ENCODE results near the gene NUCKS1.

DNA sequence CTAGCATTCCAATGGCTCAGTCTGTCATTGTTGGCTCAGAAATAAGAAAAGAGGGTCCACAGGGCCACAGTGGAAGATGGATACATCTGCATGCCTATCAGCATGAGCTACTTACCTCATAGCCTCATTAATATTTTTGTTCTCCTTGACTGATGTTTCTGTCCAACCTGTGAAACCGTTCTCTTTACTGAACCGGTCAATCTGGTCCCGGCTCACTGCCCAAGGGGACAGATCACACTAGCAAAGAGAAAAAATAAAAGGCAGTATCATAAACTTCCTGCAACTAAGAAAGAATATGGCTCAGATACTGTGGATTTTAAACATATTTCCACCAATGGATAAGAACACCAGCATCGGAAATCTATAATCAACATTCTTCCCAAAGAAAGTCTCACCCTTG is 20.6 kb upstream of the NUCKS1 start:
- TF ChIP-seq, protein P1, sequence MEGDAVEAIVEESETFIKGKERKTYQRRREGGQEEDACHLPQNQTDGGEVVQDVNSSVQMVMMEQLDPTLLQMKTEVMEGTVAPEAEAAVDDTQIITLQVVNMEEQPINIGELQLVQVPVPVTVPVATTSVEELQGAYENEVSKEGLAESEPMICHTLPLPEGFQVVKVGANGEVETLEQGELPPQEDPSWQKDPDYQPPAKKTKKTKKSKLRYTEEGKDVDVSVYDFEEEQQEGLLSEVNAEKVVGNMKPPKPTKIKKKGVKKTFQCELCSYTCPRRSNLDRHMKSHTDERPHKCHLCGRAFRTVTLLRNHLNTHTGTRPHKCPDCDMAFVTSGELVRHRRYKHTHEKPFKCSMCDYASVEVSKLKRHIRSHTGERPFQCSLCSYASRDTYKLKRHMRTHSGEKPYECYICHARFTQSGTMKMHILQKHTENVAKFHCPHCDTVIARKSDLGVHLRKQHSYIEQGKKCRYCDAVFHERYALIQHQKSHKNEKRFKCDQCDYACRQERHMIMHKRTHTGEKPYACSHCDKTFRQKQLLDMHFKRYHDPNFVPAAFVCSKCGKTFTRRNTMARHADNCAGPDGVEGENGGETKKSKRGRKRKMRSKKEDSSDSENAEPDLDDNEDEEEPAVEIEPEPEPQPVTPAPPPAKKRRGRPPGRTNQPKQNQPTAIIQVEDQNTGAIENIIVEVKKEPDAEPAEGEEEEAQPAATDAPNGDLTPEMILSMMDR (IDR thresholded peaks at IDR 0.05; ENCODE audit: poor library complexity, severe bottlenecking), result no peak
- no peak for TF ChIP-seq EP300 (conservative IDR thresholded peaks at IDR 0.05; ENCODE audit: poor library complexity, severe bottlenecking)
- TF ChIP-seq RAD21 (conservative IDR thresholded peaks at IDR 0.05), result no peak

All from neural cell (in vitro differentiated cells).